SKM-1 treated with dmso at 0.1 percent for 144 hours (cell line): ENCODE measurements around the gene KLC1.
"Not testable (repeated sequence)": the region's sequence is repeated elsewhere in the genome, so short reads cannot be mapped to it uniquely, and the experiment has no call there.

ENCODE experiments used
- DNase-seq: peaks from one replicate; lab custom pipeline; 2025; ENCODE audit not compliant: unreplicated experiment; lab: John Stamatoyannopoulos, UW

The KLC1 gene

GRCh38 chr14:103625356-103626095 is 3.5 kb upstream of the KLC1 start:
- no peak for DNase-seq

GRCh38 chr14:103626146-103626850 is 2.7 kb upstream of the KLC1 start:
- no peak for DNase-seq

- DNase-seq: no peak
Measured at GRCh38 chr14:103627073-103628025, 1.7 kb upstream of the KLC1 start.

- no peak for DNase-seq
Measured at GRCh38 chr14:103628221-103628683, 759 bp upstream of the KLC1 start.

GRCh38 chr14:103629503-103630121 is 601 bp downstream of the KLC1 start:
- DNase-seq: no peak

- no peak for DNase-seq
Measured at GRCh38 chr14:103630364-103631108, 1.5 kb downstream of the KLC1 start.

- DNase-seq: no peak
Measured at GRCh38 chr14:103633391-103633790, 4.4 kb downstream of the KLC1 start.

GRCh38 chr14:103634156-103634555 is 5.1 kb downstream of the KLC1 start:
- no peak for DNase-seq

GRCh38 chr14:103638594-103638993 is 9.6 kb downstream of the KLC1 start:
- DNase-seq: no peak

GRCh38 chr14:103641161-103641560 is 12.2 kb downstream of the KLC1 start:
- DNase-seq: no peak

- DNase-seq: no peak
Measured at GRCh38 chr14:103646189-103646588, 17.2 kb downstream of the KLC1 start.

GRCh38 chr14:103649001-103649400 is 20.0 kb downstream of the KLC1 start:
- no peak for DNase-seq

GRCh38 chr14:103650213-103650612 is 21.2 kb downstream of the KLC1 start:
- DNase-seq: no peak

- no peak for DNase-seq
Measured at GRCh38 chr14:103651585-103651984, 22.6 kb downstream of the KLC1 start.

GRCh38 chr14:103652806-103653205 is 23.8 kb downstream of the KLC1 start:
- no peak for DNase-seq

- DNase-seq: not testable (repeated sequence)
Measured at GRCh38 chr14:103653336-103653735, 24.3 kb downstream of the KLC1 start.

- DNase-seq: no peak
Measured at GRCh38 chr14:103653805-103654204, 24.8 kb downstream of the KLC1 start.

- no peak for DNase-seq
Measured at GRCh38 chr14:103654619-103655018, 25.6 kb downstream of the KLC1 start.

- DNase-seq: no peak
Measured at GRCh38 chr14:103656031-103656755, 27.2 kb downstream of the KLC1 start.

- DNase-seq: no peak
Measured at GRCh38 chr14:103656756-103657133, 27.7 kb downstream of the KLC1 start.
